ENCODE data around the gene KDM7A.

DNA sequence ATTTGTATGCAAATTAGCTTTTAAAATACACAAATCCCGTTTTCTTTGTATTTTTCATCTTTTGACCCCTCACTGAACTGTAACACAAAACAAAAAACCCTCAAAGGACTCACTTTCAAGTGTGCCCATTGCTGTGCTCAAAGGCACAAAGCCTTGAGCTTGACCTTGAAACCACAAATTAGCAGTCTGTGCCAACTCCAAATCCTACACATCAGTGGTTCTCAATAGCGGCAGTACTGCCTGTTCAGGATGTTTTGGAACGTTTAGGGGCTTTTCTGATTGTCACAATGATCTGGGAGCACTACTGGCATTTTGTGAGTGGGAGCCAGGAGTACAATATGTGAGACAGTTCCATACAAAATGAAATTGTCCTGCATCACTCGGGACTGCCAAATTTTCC, 55.5 kb downstream of the KDM7A start:
- TF ChIP-seq, protein P1, sequence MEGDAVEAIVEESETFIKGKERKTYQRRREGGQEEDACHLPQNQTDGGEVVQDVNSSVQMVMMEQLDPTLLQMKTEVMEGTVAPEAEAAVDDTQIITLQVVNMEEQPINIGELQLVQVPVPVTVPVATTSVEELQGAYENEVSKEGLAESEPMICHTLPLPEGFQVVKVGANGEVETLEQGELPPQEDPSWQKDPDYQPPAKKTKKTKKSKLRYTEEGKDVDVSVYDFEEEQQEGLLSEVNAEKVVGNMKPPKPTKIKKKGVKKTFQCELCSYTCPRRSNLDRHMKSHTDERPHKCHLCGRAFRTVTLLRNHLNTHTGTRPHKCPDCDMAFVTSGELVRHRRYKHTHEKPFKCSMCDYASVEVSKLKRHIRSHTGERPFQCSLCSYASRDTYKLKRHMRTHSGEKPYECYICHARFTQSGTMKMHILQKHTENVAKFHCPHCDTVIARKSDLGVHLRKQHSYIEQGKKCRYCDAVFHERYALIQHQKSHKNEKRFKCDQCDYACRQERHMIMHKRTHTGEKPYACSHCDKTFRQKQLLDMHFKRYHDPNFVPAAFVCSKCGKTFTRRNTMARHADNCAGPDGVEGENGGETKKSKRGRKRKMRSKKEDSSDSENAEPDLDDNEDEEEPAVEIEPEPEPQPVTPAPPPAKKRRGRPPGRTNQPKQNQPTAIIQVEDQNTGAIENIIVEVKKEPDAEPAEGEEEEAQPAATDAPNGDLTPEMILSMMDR (conservative IDR thresholded peaks at IDR 0.05; ENCODE audit: low read depth, low read length), result no peak
- TF ChIP-seq, protein P2, sequence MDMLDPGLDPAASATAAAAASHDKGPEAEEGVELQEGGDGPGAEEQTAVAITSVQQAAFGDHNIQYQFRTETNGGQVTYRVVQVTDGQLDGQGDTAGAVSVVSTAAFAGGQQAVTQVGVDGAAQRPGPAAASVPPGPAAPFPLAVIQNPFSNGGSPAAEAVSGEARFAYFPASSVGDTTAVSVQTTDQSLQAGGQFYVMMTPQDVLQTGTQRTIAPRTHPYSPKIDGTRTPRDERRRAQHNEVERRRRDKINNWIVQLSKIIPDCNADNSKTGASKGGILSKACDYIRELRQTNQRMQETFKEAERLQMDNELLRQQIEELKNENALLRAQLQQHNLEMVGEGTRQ (IDR thresholded peaks at IDR 0.05; ENCODE audit: low read depth, low read length), result no peak
- TF ChIP-seq RFX5 (IDR thresholded peaks at IDR 0.05; ENCODE audit: low read depth, low read length) (no peak), RAD21 (IDR thresholded peaks at IDR 0.05; ENCODE audit: low read length) (no peak), BHLHE40 (IDR thresholded peaks at IDR 0.05; ENCODE audit: low read depth, low read length) (no peak), MXI1 (IDR thresholded peaks at IDR 0.05; ENCODE audit: borderline replicate concordance, low read depth, low read length) (no peak)
